ENCODE measurements around the gene ARHGAP29.

The ARHGAP29 gene

DNA sequence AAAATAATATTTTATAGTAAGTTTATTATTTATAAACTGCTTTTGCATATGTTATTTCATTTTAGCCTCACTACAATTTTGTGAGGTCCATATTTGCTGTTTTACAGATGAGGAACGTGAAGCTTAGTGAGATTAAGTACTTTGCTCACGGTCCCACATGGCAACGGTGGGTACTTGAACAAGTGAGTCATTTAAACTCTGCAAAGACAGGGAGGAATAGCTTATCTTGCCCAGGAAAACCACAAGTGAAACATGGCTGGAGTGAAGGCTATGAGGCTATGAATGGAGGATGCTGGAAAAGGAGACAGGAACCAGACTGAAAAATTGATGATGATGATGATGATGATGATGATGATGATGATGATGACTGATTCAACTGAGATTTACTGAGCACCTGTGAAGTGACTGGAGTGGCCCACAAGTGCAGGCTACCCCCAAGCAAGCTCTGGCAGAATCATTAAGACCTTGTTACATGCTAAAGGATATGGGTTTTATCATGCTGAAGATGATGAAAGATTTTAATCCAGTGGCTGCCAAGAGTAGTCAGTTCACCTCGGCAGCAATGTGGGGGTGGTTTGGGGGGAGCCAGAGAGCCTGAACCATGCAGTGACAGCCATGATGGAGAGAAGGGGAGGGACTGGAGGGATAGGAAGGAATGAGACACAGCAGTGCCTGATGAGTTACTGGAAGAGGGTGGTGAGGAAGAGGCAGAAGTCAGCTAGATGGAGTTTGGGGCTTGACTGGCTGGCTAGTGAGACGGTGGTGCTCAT is 115.0 kb downstream of the ARHGAP29 start:
- DNase-seq (ENCODE audit: low read depth): no peak

Data from activated T-helper 1 cell treated with Interleukin-2 at 50 U/mL for 16 hours (primary cell).